Trophoblast cell (in vitro differentiated cells and primary cell): ENCODE data around the gene KRT76.

Experiments used
- DNase-seq, 2 donors: peaks; one replicate each; pipeline ENCODE4 v3.0.0-alpha.2; 2016
- H2AFZ ChIP-seq: 2 replicates; pipeline ENCODE4 v1.6.1; 2013; ENCODE audit warnings: low read length, moderate library complexity, mild to moderate bottlenecking; ENCODE audit not compliant: insufficient read depth, poor library complexity
- H2AK5ac ChIP-seq: 2 replicates; pipeline ENCODE4 v1.6.1; 2013; ENCODE audit warnings: mild to moderate bottlenecking, low read length
- H2BK120ac ChIP-seq: 2 replicates; pipeline ENCODE4 v1.6.1; 2013; ENCODE audit warnings: low read length, mild to moderate bottlenecking, moderate library complexity; ENCODE audit not compliant: insufficient read depth, poor library complexity
- H2BK12ac ChIP-seq: 2 replicates; pipeline ENCODE4 v1.6.1; 2013; ENCODE audit warnings: mild to moderate bottlenecking, low read length, moderate library complexity
- H2BK5ac ChIP-seq: 2 replicates; pipeline ENCODE4 v1.6.1; 2013; ENCODE audit warnings: low read length, low read depth, moderate library complexity, mild to moderate bottlenecking; ENCODE audit not compliant: poor library complexity
- H3K14ac ChIP-seq: 2 replicates; pipeline ENCODE4 v1.6.1; 2013; ENCODE audit warnings: mild to moderate bottlenecking, low read length
- H3K18ac ChIP-seq: 2 replicates; pipeline ENCODE4 v1.6.1; 2013; ENCODE audit warnings: mild to moderate bottlenecking, low read length
- H3K23ac ChIP-seq: 2 replicates; pipeline ENCODE4 v1.6.1; 2013; ENCODE audit warnings: low read length
- H3K27ac ChIP-seq: 2 replicates; pipeline ENCODE4 v1.5.1; 2013; ENCODE audit warnings: low read depth, mild to moderate bottlenecking, inconsistent platforms, low read length, moderate library complexity
- H3K27me3 ChIP-seq: 2 replicates; pipeline ENCODE4 v1.6.1; 2013; ENCODE audit warnings: inconsistent platforms, mild to moderate bottlenecking, low read length, moderate library complexity; ENCODE audit not compliant: insufficient read depth
- H3K36me3 ChIP-seq, 2 experiments: 1 replicate in 1 of 2; 2 replicates in 1 of 2; pipeline ENCODE4 v1.6.1; 2013; ENCODE audit warnings: low read length in 2 of 2, mild to moderate bottlenecking in 2 of 2, moderate library complexity in 1 of 2; ENCODE audit not compliant: insufficient read depth in 2 of 2, control insufficient read depth in 1 of 2
- H3K4ac ChIP-seq: 2 replicates; pipeline ENCODE4 v1.6.1; 2013; ENCODE audit warnings: low read depth, mild to moderate bottlenecking, low read length, moderate library complexity
- H3K4me1 ChIP-seq, 2 experiments: 1 replicate in 1 of 2; 2 replicates in 1 of 2; pipeline ENCODE4 v1.6.1; 2013; ENCODE audit warnings: low read length in 2 of 2, mild to moderate bottlenecking in 2 of 2, moderate library complexity in 1 of 2; ENCODE audit not compliant: insufficient read depth in 2 of 2, control insufficient read depth in 1 of 2
- H3K4me2 ChIP-seq: 2 replicates; pipeline ENCODE4 v1.6.1; 2013; ENCODE audit warnings: inconsistent platforms, mild to moderate bottlenecking, low read length, moderate library complexity
- H3K4me3 ChIP-seq: 2 replicates; pipeline ENCODE4 v1.5.1; 2013; ENCODE audit warnings: mild to moderate bottlenecking, low read depth, low read length, inconsistent platforms
- H3K79me1 ChIP-seq: one replicate; pipeline ENCODE4 v1.6.1; 2013; ENCODE audit warnings: low read length
- H3K79me2 ChIP-seq: 2 replicates; pipeline ENCODE4 v1.6.1; 2013; ENCODE audit warnings: low read length, mild to moderate bottlenecking; ENCODE audit not compliant: control insufficient read depth, insufficient read depth, poor library complexity
- H3K9ac ChIP-seq: 2 replicates; pipeline ENCODE4 v1.6.1; 2013; ENCODE audit warnings: mild to moderate bottlenecking, low read length
- H3K9me3 ChIP-seq: 2 replicates; pipeline ENCODE4 v1.6.1; 2013; ENCODE audit warnings: low read depth, mild to moderate bottlenecking, control low read depth, inconsistent platforms, low read length; ENCODE audit not compliant: insufficient read depth
- H4K12ac ChIP-seq: 2 replicates; pipeline ENCODE4 v1.6.1; 2013; ENCODE audit warnings: low read depth, mild to moderate bottlenecking, low read length, moderate library complexity
- H4K8ac ChIP-seq: 2 replicates; pipeline ENCODE4 v1.6.1; 2013; ENCODE audit warnings: low read depth, mild to moderate bottlenecking, low read length, moderate library complexity
- H4K91ac ChIP-seq: one replicate; pipeline ENCODE4 v1.6.1; 2013; ENCODE audit warnings: low read depth, mild to moderate bottlenecking, low read length, moderate library complexity
- WGBS: extraction: QIAGEN DNeasy Blood & Tissue Kit; methylation state at CpG from one replicate; pipeline ENCODE4 v1.1.7; 2013; ENCODE audit warnings: missing lambda C conversion rate; ENCODE audit not compliant: insufficient read length, insufficient coverage; ENCODE audit errors: extremely low coverage; 5-methylcytosine and 5-hydroxymethylcytosine counted together

The KRT76 gene

GRCh38 chr12:52781399-52782082 is 4.4 kb upstream of the KRT76 start:
- no peak overlapping the region for H4K91ac ChIP-seq
- peaks cover 4% of the 10 kb centered on the region for H3K27me3 ChIP-seq
- no peak overlapping the region for H3K4ac ChIP-seq
- no peak overlapping the region for H3K18ac ChIP-seq
- H3K27ac ChIP-seq, result no peak overlapping the region
- H4K8ac ChIP-seq, result no peak overlapping the region
- H3K14ac ChIP-seq, result no peak overlapping the region
- no peak overlapping the region for H4K12ac ChIP-seq
- H3K23ac ChIP-seq, result no peak overlapping the region
- no peak overlapping the region for H3K4me3 ChIP-seq
- no peaks in the 10 kb centered on the region for H3K4me1 ChIP-seq
- no peak overlapping the region for H2BK5ac ChIP-seq
- H2AFZ ChIP-seq, result no peak overlapping the region
- H3K79me2 ChIP-seq, result no peaks in the 10 kb centered on the region
- peaks cover 2% of the 10 kb centered on the region for H3K9me3 ChIP-seq
- H3K9ac ChIP-seq, result no peak overlapping the region
- H3K4me2 ChIP-seq, result no peak overlapping the region
- H2BK120ac ChIP-seq, result no peak overlapping the region
- WGBS, result no CpG with 5 or more reads among the region's 4 CpGs
- H3K36me3 ChIP-seq, result no peaks in the 10 kb centered on the region
- H2BK12ac ChIP-seq, result no peak overlapping the region
- no peaks in the 10 kb centered on the region for H3K79me1 ChIP-seq
- DNase-seq, result no peak
- no peak overlapping the region for H2AK5ac ChIP-seq

- Histone ChIP-seq H2AK5ac (no peak overlapping the region), H3K27me3 (peaks cover 5% of the 10 kb centered on the region), H3K36me3 (no peaks in the 10 kb centered on the region), H3K23ac (no peak overlapping the region), H3K9ac (no peak overlapping the region), H4K8ac (no peak overlapping the region), H4K12ac (no peak overlapping the region), H3K4me3 (no peak overlapping the region), H2BK5ac (no peak overlapping the region), H3K4me2 (no peak overlapping the region), H3K27ac (no peak overlapping the region), H3K79me1 (no peaks in the 10 kb centered on the region), H2BK120ac (no peak overlapping the region), H2BK12ac (no peak overlapping the region), H3K14ac (no peak overlapping the region), H4K91ac (no peak overlapping the region), H3K79me2 (no peaks in the 10 kb centered on the region), H2AFZ (no peak overlapping the region), H3K18ac (no peak overlapping the region), H3K9me3 (peaks cover 2% of the 10 kb centered on the region), H3K4ac (no peak overlapping the region), H3K4me1 (no peaks in the 10 kb centered on the region)
- DNase-seq, result no peak
- no CpG with 5 or more reads among the region's 6 CpGs for WGBS
Measured at GRCh38 chr12:52779914-52780313, 2.8 kb upstream of the KRT76 start.

- H3K23ac ChIP-seq, result no peak overlapping the region
- H3K4me2 ChIP-seq, result no peak overlapping the region
- no peak overlapping the region for H3K4me3 ChIP-seq
- H2BK12ac ChIP-seq, result no peak overlapping the region
- WGBS, result no CpG with 5 or more reads among the region's 2 CpGs
- H3K18ac ChIP-seq, result no peak overlapping the region
- no peak overlapping the region for H3K27ac ChIP-seq
- peaks cover 2% of the 10 kb centered on the region for H3K9me3 ChIP-seq
- H4K91ac ChIP-seq, result no peak overlapping the region
- no peak overlapping the region for H4K8ac ChIP-seq
- H4K12ac ChIP-seq, result no peak overlapping the region
- no peak for DNase-seq
- no peak overlapping the region for H3K4ac ChIP-seq
- no peaks in the 10 kb centered on the region for H3K4me1 ChIP-seq
- no peaks in the 10 kb centered on the region for H3K79me1 ChIP-seq
- no peak overlapping the region for H3K14ac ChIP-seq
- H3K79me2 ChIP-seq, result no peaks in the 10 kb centered on the region
- no peak overlapping the region for H3K9ac ChIP-seq
- no peak overlapping the region for H2BK120ac ChIP-seq
- H2AFZ ChIP-seq, result no peak overlapping the region
- H3K27me3 ChIP-seq, result peaks cover 8% of the 10 kb centered on the region
- H2AK5ac ChIP-seq, result no peak overlapping the region
- H3K36me3 ChIP-seq, result no peaks in the 10 kb centered on the region
- no peak overlapping the region for H2BK5ac ChIP-seq
Measured at GRCh38 chr12:52778833-52779232, 1.7 kb upstream of the KRT76 start.

- no peak overlapping the region for H2BK5ac ChIP-seq
- H3K4me1 ChIP-seq, result no peaks in the 10 kb centered on the region
- H4K12ac ChIP-seq, result no peak overlapping the region
- no peak overlapping the region for H3K18ac ChIP-seq
- no peak overlapping the region for H4K8ac ChIP-seq
- H3K79me1 ChIP-seq, result no peaks in the 10 kb centered on the region
- DNase-seq, result no peak
- H3K23ac ChIP-seq, result no peak overlapping the region
- no peak overlapping the region for H3K14ac ChIP-seq
- no peak overlapping the region for H2BK12ac ChIP-seq
- peaks cover 2% of the 10 kb centered on the region for H3K9me3 ChIP-seq
- H3K4me3 ChIP-seq, result no peak overlapping the region
- no peak overlapping the region for H4K91ac ChIP-seq
- no CpG with 5 or more reads among the region's 4 CpGs for WGBS
- H2AFZ ChIP-seq, result no peak overlapping the region
- no peak overlapping the region for H3K9ac ChIP-seq
- no peak overlapping the region for H3K27ac ChIP-seq
- H2BK120ac ChIP-seq, result no peak overlapping the region
- H3K36me3 ChIP-seq, result no peaks in the 10 kb centered on the region
- H2AK5ac ChIP-seq, result no peak overlapping the region
- no peaks in the 10 kb centered on the region for H3K79me2 ChIP-seq
- peaks cover 8% of the 10 kb centered on the region for H3K27me3 ChIP-seq
- no peak overlapping the region for H3K4me2 ChIP-seq
- H3K4ac ChIP-seq, result no peak overlapping the region
Measured at GRCh38 chr12:52777566-52777965, 421 bp upstream of the KRT76 start.
